Karpas-422 (cell line): ENCODE results near the gene CRYGN. TPM values are rescaled to one million over a fixed set of nuclear protein-coding genes. Genes with fewer than 3 reads are reported as not detected.

Experiments used
- DNase-seq: peaks from one replicate; pipeline ENCODE4 v3.0.0-alpha.2; 2015
- H2AFZ ChIP-seq: fragments of 200-600 bp; sonication (generic); 2 replicates; pipeline ENCODE4 v1.6.1; 2014; ENCODE audit warnings: antibody characterized with exemption, low read length, mixed read lengths
- H3K27ac ChIP-seq: fragments of 200-600 bp; sonication (generic); 2 replicates; pipeline ENCODE4 v1.5.1; 2014; ENCODE audit warnings: mild to moderate bottlenecking, low read length, moderate library complexity
- H3K27me3 ChIP-seq: fragments of 200-600 bp; sonication (generic); 2 replicates; pipeline ENCODE4 v1.6.1; 2014; ENCODE audit warnings: low read length, mixed read lengths
- H3K36me3 ChIP-seq: fragments of 200-600 bp; sonication (generic); 2 replicates; pipeline ENCODE4 v1.6.1; 2014; ENCODE audit warnings: low read length, mixed read lengths; ENCODE audit not compliant: insufficient read depth
- H3K4me1 ChIP-seq: fragments of 200-600 bp; sonication (generic); 2 replicates; pipeline ENCODE4 v1.6.1; 2014; ENCODE audit warnings: mild to moderate bottlenecking, low read length, mixed read lengths
- H3K4me2 ChIP-seq: fragments of 200-600 bp; sonication (generic); 2 replicates; pipeline ENCODE4 v1.6.1; 2014; ENCODE audit warnings: low read length, low read depth, mild to moderate bottlenecking; ENCODE audit not compliant: poor library complexity, severe bottlenecking
- H3K4me3 ChIP-seq: fragments of 200-600 bp; sonication (generic); 2 replicates; pipeline ENCODE4 v1.5.1; 2014; ENCODE audit warnings: mild to moderate bottlenecking, antibody characterized with exemption, low read length, mixed read lengths
- H3K79me2 ChIP-seq: fragments of 200-600 bp; sonication (generic); 2 replicates; pipeline ENCODE4 v1.6.1; 2014; ENCODE audit warnings: mild to moderate bottlenecking, low read length, mixed read lengths
- H3K9ac ChIP-seq: fragments of 200-600 bp; sonication (generic); 2 replicates; pipeline ENCODE4 v1.6.0; 2014; ENCODE audit warnings: low read length
- H3K9me2 ChIP-seq: fragments of 200-600 bp; sonication (generic), shearing (Covaris generic); replicated peaks from 2 replicates; pipeline ENCODE4 v1.6.0; 2014; ENCODE audit warnings: mild to moderate bottlenecking, low read length, moderate library complexity; ENCODE audit not compliant: insufficient read depth
- H3K9me3 ChIP-seq: fragments of 300-700, 200-600 bp; sonication (generic); 2 replicates; pipeline ENCODE4 v1.6.1; 2014; ENCODE audit warnings: low read length, mixed read lengths
- H4K20me1 ChIP-seq: fragments of 200-600 bp; sonication (generic); 2 replicates; pipeline ENCODE4 v1.6.1; 2014; ENCODE audit warnings: mild to moderate bottlenecking, antibody characterized with exemption, low read length, low read depth; ENCODE audit not compliant: insufficient read depth
- total RNA-seq: library from RNA; depleted of rRNA; stranded (reverse); fragments of >200 nt; shearing (Covaris generic); gene quantifications from 2 replicates; pipeline ENCODE4 v1.2.3, GENCODE V29; 2014; ENCODE audit warnings: low replicate concordance

Gene CRYGN
- total RNA-seq, 1 experiment from 2014 or later, result not detected

- Histone ChIP-seq H3K4me2 (no peak overlapping the region), H3K79me2 (no peaks in the 10 kb centered on the region), H4K20me1 (no peaks in the 10 kb centered on the region), H3K9me3 (no peaks in the 10 kb centered on the region), H3K4me3 (no peak overlapping the region), H2AFZ (no peak overlapping the region), H3K36me3 (no peaks in the 10 kb centered on the region), H3K9me2 (no peaks in the 10 kb centered on the region), H3K27ac (no peak overlapping the region), H3K27me3 (no peaks in the 10 kb centered on the region), H3K4me1 (no peaks in the 10 kb centered on the region), H3K9ac (no peak overlapping the region)
- DNase-seq, result no peak
Observed at GRCh38 chr7:151428378-151429236, 11.3 kb downstream of the CRYGN start.

- no peak for DNase-seq
- H3K9me2 ChIP-seq, result no peaks in the 10 kb centered on the region
- H3K9ac ChIP-seq, result no peak overlapping the region
- no peak overlapping the region for H2AFZ ChIP-seq
- H3K79me2 ChIP-seq, result no peaks in the 10 kb centered on the region
- no peaks in the 10 kb centered on the region for H3K9me3 ChIP-seq
- H3K27ac ChIP-seq, result no peak overlapping the region
- H3K4me2 ChIP-seq, result no peak overlapping the region
- no peaks in the 10 kb centered on the region for H4K20me1 ChIP-seq
- H3K27me3 ChIP-seq, result no peaks in the 10 kb centered on the region
- H3K36me3 ChIP-seq, result no peaks in the 10 kb centered on the region
- no peak overlapping the region for H3K4me3 ChIP-seq
- no peaks in the 10 kb centered on the region for H3K4me1 ChIP-seq
Observed at GRCh38 chr7:151427705-151428377, 12.1 kb downstream of the CRYGN start.

- no peak overlapping the region for H3K9ac ChIP-seq
- H2AFZ ChIP-seq, result no peak overlapping the region
- no peak overlapping the region for H3K27ac ChIP-seq
- H3K9me3 ChIP-seq, result no peaks in the 10 kb centered on the region
- no peaks in the 10 kb centered on the region for H3K36me3 ChIP-seq
- no peaks in the 10 kb centered on the region for H4K20me1 ChIP-seq
- no peak for DNase-seq
- no peaks in the 10 kb centered on the region for H3K9me2 ChIP-seq
- H3K4me3 ChIP-seq, result no peak overlapping the region
- no peaks in the 10 kb centered on the region for H3K27me3 ChIP-seq
- H3K79me2 ChIP-seq, result no peaks in the 10 kb centered on the region
- H3K4me1 ChIP-seq, result no peaks in the 10 kb centered on the region
- no peak overlapping the region for H3K4me2 ChIP-seq
Observed at GRCh38 chr7:151426904-151427704, 12.8 kb downstream of the CRYGN start.

DNA sequence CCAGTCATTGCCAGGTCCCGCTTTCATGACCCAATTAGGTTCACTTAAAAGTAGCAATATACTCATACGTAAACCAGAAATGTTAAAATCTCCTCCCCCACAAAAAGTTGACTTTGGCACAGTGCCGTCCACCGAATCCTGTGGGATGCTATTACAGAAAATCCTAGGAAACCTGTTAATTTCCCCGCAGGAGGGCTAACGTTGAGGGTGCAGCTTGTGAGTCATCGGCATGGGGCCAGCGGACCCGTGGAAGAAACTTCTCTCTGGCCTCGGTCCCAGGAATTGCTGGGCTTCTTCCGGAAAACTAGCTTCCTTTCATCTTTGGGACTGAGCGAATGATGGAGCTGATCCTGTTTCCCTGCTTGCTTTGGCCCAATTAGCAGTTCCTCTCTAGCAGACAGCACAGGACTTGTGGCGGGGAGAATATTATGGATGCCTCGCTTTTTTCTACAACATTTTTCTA lies 13.5 kb downstream of the CRYGN start:
- no peak overlapping the region for H3K9ac ChIP-seq
- no peaks in the 10 kb centered on the region for H3K9me2 ChIP-seq
- H3K4me2 ChIP-seq, result no peak overlapping the region
- H3K4me3 ChIP-seq, result no peak overlapping the region
- H3K9me3 ChIP-seq, result no peaks in the 10 kb centered on the region
- no peaks in the 10 kb centered on the region for H3K36me3 ChIP-seq
- no peaks in the 10 kb centered on the region for H3K4me1 ChIP-seq
- no peaks in the 10 kb centered on the region for H4K20me1 ChIP-seq
- no peak for DNase-seq
- no peak overlapping the region for H3K27ac ChIP-seq
- H2AFZ ChIP-seq, result no peak overlapping the region
- no peaks in the 10 kb centered on the region for H3K79me2 ChIP-seq
- no peaks in the 10 kb centered on the region for H3K27me3 ChIP-seq

- Histone ChIP-seq H3K4me2 (no peak overlapping the region), H3K9me3 (no peaks in the 10 kb centered on the region), H3K9ac (no peak overlapping the region), H3K27me3 (no peaks in the 10 kb centered on the region), H2AFZ (no peak overlapping the region), H3K36me3 (no peaks in the 10 kb centered on the region), H4K20me1 (no peaks in the 10 kb centered on the region), H3K9me2 (no peaks in the 10 kb centered on the region), H3K4me1 (no peaks in the 10 kb centered on the region), H3K4me3 (no peak overlapping the region), H3K27ac (no peak overlapping the region), H3K79me2 (no peaks in the 10 kb centered on the region)
- no peak for DNase-seq
Observed at GRCh38 chr7:151425670-151426440, 14.1 kb downstream of the CRYGN start.

DNA sequence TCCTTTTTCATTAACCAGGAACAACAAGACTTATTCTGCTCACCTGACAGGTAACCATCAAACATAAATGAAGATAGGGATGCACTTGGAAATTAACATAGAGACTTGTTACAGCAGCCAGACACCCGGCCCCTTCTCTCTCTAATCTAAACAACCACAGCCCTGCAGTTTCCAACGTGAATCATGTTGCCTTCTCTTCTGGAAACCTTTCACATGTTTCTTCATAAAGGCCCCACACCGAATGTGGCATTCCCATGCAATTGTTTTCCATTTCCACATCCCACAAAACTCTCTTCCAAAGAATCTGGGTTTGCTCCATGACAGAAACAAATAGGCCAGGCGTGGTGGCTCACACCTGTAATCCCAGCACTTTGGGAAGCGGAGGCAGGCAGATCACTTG lies 15.1 kb downstream of the CRYGN start:
- no peak for DNase-seq
- Histone ChIP-seq H3K9me3 (no peaks in the 10 kb centered on the region; the same call in 1 of the 2 replicates), H2AFZ (no peak overlapping the region)

DNA sequence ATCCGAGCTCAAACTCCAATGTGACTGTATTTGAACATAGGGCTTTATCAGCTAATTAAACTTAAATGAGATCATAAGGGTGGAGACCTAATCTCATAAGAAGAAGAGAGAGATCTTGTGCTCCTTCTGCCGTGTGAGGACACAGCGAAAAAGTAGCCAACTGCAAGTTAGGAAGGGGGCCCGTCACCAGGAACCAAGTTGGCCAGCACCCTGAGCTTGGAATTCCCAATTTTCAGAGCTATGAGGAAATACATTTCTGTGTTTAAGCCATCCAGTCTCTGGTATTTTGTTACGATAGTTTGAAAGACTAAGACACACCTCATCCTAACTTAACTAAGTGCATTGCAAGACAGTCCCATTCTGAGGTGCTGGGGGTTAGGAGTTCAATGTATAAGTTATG lies 16.0 kb downstream of the CRYGN start:
- DNase-seq, result no peak
- H3K4me1 ChIP-seq, result no peaks in the 10 kb centered on the region
- no peak overlapping the region for H3K9ac ChIP-seq
- no peaks in the 10 kb centered on the region for H3K36me3 ChIP-seq
- H3K27ac ChIP-seq, result no peak overlapping the region
- H3K4me2 ChIP-seq, result no peak overlapping the region
- no peak overlapping the region for H3K4me3 ChIP-seq
- no peaks in the 10 kb centered on the region; the same call in 1 of the 2 replicates for H3K9me3 ChIP-seq
- no peaks in the 10 kb centered on the region for H3K79me2 ChIP-seq
- no peaks in the 10 kb centered on the region for H4K20me1 ChIP-seq
- no peaks in the 10 kb centered on the region for H3K27me3 ChIP-seq
- no peak overlapping the region for H2AFZ ChIP-seq
- no peaks in the 10 kb centered on the region for H3K9me2 ChIP-seq

More for the DNA sequence above, 15.1 kb downstream of the CRYGN start:
- Histone ChIP-seq H3K27me3 (no peaks in the 10 kb centered on the region), H3K79me2 (no peaks in the 10 kb centered on the region), H3K9ac (no peak overlapping the region), H3K4me1 (no peaks in the 10 kb centered on the region), H4K20me1 (no peaks in the 10 kb centered on the region), H3K4me2 (no peak overlapping the region), H3K9me2 (no peaks in the 10 kb centered on the region), H3K27ac (no peak overlapping the region), H3K4me3 (no peak overlapping the region), H3K36me3 (no peaks in the 10 kb centered on the region)
